ENCODE data around the gene CAMKK1.

CAMKK1 gene

DNA sequence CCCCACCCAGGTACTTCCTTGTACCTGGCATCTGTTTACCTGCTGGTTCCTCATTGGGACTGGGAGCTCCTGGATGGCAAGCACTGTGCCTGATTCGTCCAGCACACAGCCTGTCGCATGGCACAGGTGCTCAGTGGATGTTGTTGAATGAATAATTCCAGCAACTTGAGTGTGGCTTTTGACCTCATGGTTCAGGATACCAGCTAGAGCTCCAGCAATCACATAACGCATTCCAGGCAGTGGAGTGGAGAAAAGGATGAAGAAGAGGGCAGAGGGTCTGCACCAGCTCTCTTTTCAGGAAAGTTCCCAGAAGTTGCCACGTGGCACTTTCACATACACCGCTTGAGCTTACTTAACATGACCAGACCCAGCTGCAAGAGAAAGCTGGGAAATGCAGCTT lies 1.3 kb upstream of the CAMKK1 start:
- DNase-seq (ENCODE audit: extremely low read depth, insufficient read length): no peak
- H3K27me3 ChIP-seq (replicated peaks; ENCODE audit: control insufficient read depth, insufficient read depth, low read length): no peaks in the 10 kb centered on the region; the same call in 1 of the 2 replicates
- TF ChIP-seq, protein P1, sequence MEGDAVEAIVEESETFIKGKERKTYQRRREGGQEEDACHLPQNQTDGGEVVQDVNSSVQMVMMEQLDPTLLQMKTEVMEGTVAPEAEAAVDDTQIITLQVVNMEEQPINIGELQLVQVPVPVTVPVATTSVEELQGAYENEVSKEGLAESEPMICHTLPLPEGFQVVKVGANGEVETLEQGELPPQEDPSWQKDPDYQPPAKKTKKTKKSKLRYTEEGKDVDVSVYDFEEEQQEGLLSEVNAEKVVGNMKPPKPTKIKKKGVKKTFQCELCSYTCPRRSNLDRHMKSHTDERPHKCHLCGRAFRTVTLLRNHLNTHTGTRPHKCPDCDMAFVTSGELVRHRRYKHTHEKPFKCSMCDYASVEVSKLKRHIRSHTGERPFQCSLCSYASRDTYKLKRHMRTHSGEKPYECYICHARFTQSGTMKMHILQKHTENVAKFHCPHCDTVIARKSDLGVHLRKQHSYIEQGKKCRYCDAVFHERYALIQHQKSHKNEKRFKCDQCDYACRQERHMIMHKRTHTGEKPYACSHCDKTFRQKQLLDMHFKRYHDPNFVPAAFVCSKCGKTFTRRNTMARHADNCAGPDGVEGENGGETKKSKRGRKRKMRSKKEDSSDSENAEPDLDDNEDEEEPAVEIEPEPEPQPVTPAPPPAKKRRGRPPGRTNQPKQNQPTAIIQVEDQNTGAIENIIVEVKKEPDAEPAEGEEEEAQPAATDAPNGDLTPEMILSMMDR (IDR thresholded peaks at IDR 0.05; ENCODE audit: insufficient read depth, low read length, poor library complexity, severe bottlenecking): no peak
- no peaks in the 10 kb centered on the region for H3K36me3 ChIP-seq (ENCODE audit: control insufficient read depth, insufficient read depth, low read length)
- H3K4me3 ChIP-seq (replicated peaks; ENCODE audit: low read depth, low read length): no peak overlapping the region

DNA sequence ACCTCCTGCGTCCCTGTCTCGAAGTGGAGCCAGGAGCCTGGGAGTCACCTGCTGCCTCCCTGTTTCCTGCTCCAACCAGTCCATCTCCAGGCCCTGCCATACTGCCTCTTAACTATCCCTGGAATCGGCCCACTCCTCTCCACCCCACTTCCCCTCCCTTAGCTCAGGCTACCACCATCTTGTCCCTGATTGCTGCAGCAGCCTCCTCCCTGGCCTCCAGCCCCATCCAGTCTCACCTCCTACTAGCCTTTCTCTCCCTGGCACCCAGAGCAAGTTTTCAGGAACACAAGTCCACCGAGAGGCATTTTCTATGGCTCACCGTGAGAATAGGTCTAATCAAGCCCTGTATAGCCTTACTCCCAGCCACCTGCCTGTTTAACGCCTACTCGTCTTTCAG lies 865 bp upstream of the CAMKK1 start:
- Histone ChIP-seq H3K27me3 (replicated peaks; ENCODE audit: control insufficient read depth, insufficient read depth, low read length) (no peaks in the 10 kb centered on the region; the same call in 1 of the 2 replicates), H3K36me3 (ENCODE audit: control insufficient read depth, insufficient read depth, low read length) (no peaks in the 10 kb centered on the region), H3K4me3 (replicated peaks; ENCODE audit: low read depth, low read length) (peak overlapping the region; percentile 59)
- TF ChIP-seq, protein P1 (IDR thresholded peaks at IDR 0.05; ENCODE audit: insufficient read depth, low read length, poor library complexity, severe bottlenecking): no peak
- DNase-seq (ENCODE audit: extremely low read depth, insufficient read length): no peak

DNA sequence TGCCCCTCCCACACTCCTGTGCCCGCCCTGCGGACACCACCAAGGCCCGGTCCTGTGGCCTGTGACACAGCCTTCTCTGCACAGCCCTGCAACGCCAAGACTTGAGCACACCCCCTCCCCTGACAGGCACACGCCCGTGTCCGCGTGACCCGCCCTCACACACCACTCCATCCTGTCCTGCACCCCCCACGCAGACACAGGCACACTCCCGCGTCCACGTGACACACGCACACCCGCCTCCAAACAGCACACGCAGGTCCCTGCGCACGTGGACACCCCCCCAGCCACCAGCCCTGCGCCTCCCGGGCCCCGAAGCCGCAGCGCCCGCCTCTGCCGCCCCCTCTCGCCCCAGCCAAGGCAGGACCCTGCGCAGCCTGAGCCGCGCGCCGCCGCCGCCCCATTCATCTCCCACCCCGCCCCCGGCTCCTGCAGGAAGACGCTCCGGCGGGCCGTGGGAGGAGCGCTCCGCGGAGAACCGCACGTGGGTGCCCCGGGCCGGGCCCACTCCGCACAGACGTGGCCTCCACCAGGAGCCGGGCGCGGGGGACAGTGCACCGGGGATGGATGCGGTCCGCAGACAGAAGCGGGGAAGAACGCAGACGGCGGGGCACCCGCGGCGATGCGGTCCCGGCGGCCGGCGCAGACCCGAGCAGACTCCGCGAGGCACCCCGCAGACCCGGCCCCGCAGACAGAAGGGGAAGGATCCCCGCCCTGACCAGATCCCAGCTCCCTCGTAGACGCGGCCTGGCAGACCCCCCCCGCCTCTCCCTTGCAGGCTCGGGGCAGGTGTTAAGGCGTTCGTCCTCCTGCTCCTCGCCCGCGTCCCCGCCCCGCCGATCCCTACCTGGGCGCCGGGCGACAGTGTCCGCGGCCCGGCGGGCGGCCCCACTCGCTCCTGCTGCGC lies 506 bp downstream of the CAMKK1 start:
- Histone ChIP-seq H3K4me3 (replicated peaks; ENCODE audit: low read depth, low read length) (peak overlapping the region; percentile 60), H3K36me3 (ENCODE audit: control insufficient read depth, insufficient read depth, low read length) (no peaks in the 10 kb centered on the region), H3K27me3 (replicated peaks; ENCODE audit: control insufficient read depth, insufficient read depth, low read length) (no peaks in the 10 kb centered on the region; the same call in 1 of the 2 replicates)
- TF ChIP-seq, protein P1 (IDR thresholded peaks at IDR 0.05; ENCODE audit: insufficient read depth, low read length, poor library complexity, severe bottlenecking): no peak
- DNase-seq (ENCODE audit: extremely low read depth, insufficient read length): peak; percentile 59

DNA sequence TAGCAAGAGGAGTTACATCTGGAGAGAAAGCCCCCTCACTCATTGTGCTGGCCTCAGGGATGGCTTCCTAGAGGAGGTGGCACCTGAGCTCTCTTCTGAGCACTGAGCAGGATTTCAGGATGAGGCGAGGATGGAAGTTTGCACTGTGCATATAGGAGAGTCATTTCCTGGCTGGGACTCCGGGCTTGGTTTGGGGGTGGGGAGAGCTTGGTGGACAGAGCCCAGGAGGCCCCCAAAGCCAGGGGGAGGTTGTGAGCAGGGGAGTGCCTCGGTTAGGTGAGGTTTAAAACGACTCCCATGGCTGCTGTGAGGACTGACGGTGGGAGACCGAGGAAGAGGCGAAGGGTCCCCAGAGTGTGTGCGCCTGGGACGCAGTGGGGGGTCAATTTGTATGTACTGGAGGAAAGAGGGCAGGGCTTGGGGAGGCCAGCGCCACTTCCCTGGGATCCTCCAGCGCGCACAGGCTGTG lies 1.2 kb downstream of the CAMKK1 start:
- TF ChIP-seq, protein P1 (IDR thresholded peaks at IDR 0.05; ENCODE audit: insufficient read depth, low read length, poor library complexity, severe bottlenecking): no peak
- H3K4me3 ChIP-seq (replicated peaks; ENCODE audit: low read depth, low read length): peak overlapping the region; percentile 60
- H3K27me3 ChIP-seq (replicated peaks; ENCODE audit: control insufficient read depth, insufficient read depth, low read length): no peaks in the 10 kb centered on the region; the same call in 1 of the 2 replicates
- H3K36me3 ChIP-seq (ENCODE audit: control insufficient read depth, insufficient read depth, low read length): no peaks in the 10 kb centered on the region
- DNase-seq (ENCODE audit: extremely low read depth, insufficient read length): no peak

DNA sequence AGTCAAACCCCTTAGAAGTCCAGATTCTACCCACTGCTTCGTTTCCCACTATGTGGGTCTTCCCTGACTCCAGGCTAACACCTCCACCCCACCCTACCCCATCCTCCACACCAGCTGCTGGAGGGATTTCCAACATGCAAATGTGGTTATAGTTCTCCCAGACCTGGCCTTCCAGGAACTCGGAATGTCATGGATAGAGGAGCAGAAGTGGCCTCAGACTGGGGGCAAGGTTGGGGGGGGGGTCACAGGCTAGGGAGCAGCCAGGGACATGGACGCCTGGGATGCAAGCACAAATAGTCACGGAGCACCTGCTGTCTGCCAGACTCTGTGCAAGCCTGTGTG lies 2.0 kb downstream of the CAMKK1 start:
- DNase-seq (ENCODE audit: extremely low read depth, insufficient read length): no peak
- TF ChIP-seq, protein P1 (IDR thresholded peaks at IDR 0.05; ENCODE audit: insufficient read depth, low read length, poor library complexity, severe bottlenecking): no peak
- Histone ChIP-seq H3K36me3 (ENCODE audit: control insufficient read depth, insufficient read depth, low read length) (no peaks in the 10 kb centered on the region), H3K27me3 (replicated peaks; ENCODE audit: control insufficient read depth, insufficient read depth, low read length) (no peaks in the 10 kb centered on the region; the same call in 1 of the 2 replicates), H3K4me3 (replicated peaks; ENCODE audit: low read depth, low read length) (no peak overlapping the region)
